Esophagus squamous epithelium (tissue), 4 donors: Measurements from ENCODE around the gene SCN8A.

ENCODE experiments used
- CTCF ChIP-seq, 6 experiments: fragments of 450-650 bp in 4 of 6; fragments of 200-600 bp in 2 of 6; sonication (generic) in 2 of 6; IDR thresholded peaks; one replicate each; pipeline ENCODE4 v1.5.1; 2016 to 2019; ENCODE audit warnings: antibody characterized with exemption in 6 of 6, mild to moderate bottlenecking in 4 of 6, moderate library complexity in 4 of 6
- POLR2A ChIP-seq, 4 donors: fragments of 450-650 bp; IDR thresholded peaks; one replicate each; pipeline ENCODE4 v1.6.1; 2017; ENCODE audit warnings: antibody characterized with exemption in 4 of 4, mild to moderate bottlenecking in 4 of 4, moderate library complexity in 3 of 4

- TF ChIP-seq CTCF (IDR thresholded peaks at IDR 0.05): no peak
- TF ChIP-seq POLR2A (IDR thresholded peaks at IDR 0.05): no peak
Observed at GRCh38 chr12:51836041-51836826, 245.2 kb downstream of the SCN8A start.
